OCI-LY3 (cell line): ENCODE data around the gene PLA2G15.

Experiments used
- EZH2phosphoT487 ChIP-seq: fragments of 200-600 bp; shearing (Covaris generic); IDR thresholded peaks from 2 replicates; pipeline ENCODE4 v1.6.1; 2018; ENCODE audit warnings: antibody characterized with exemption, mixed run types, low read depth
- TF ChIP-seq, protein P1 (sequence below): fragments of 200-600, 300-600 bp; sonication (generic); IDR thresholded peaks from 2 replicates; pipeline ENCODE4 v1.5.1; 2014; ENCODE audit warnings: antibody characterized with exemption, low read length, low read depth

DNA sequence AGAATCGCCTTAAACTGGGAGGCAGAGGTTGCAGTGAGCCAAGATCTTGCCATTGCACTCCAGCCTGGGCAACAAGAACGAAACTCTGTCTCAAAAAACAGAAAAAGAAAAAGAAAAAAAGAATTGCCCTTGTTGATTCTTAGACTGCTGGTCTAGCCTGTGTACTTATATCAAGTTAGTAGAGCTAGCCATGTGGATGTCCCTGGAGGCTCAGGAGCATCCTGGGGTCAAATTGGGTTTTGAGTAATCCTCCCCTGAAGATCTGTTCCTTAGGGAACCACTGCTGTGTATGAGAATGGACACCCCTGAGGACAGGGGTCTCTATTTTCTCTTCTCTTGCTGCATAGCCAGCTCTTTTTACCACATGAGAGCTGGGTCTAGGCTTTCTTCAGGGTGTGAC lies 44.0 kb downstream of the PLA2G15 start:
- TF ChIP-seq, protein P1, sequence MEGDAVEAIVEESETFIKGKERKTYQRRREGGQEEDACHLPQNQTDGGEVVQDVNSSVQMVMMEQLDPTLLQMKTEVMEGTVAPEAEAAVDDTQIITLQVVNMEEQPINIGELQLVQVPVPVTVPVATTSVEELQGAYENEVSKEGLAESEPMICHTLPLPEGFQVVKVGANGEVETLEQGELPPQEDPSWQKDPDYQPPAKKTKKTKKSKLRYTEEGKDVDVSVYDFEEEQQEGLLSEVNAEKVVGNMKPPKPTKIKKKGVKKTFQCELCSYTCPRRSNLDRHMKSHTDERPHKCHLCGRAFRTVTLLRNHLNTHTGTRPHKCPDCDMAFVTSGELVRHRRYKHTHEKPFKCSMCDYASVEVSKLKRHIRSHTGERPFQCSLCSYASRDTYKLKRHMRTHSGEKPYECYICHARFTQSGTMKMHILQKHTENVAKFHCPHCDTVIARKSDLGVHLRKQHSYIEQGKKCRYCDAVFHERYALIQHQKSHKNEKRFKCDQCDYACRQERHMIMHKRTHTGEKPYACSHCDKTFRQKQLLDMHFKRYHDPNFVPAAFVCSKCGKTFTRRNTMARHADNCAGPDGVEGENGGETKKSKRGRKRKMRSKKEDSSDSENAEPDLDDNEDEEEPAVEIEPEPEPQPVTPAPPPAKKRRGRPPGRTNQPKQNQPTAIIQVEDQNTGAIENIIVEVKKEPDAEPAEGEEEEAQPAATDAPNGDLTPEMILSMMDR: no peak
- no peak for TF ChIP-seq EZH2phosphoT487
